Retinal pigment epithelial cell (primary cell): ENCODE results near the gene TBX5.

Experiments
- DNase-seq: peaks from one replicate; pipeline ENCODE4 v3.0.0-alpha.2; 2010; ENCODE audit warnings: low read depth
- H3K4me3 ChIP-seq: 2 replicates; pipeline ENCODE4 v1.5.1; 2011; ENCODE audit warnings: mild to moderate bottlenecking, low read length, control low read depth, moderate library complexity
- TF ChIP-seq, protein P1 (sequence below): conservative IDR thresholded peaks from 2 replicates; pipeline ENCODE4 v1.5.1; 2011; ENCODE audit warnings: low read depth, low read length, control low read depth, inconsistent platforms

TBX5 gene

DNA sequence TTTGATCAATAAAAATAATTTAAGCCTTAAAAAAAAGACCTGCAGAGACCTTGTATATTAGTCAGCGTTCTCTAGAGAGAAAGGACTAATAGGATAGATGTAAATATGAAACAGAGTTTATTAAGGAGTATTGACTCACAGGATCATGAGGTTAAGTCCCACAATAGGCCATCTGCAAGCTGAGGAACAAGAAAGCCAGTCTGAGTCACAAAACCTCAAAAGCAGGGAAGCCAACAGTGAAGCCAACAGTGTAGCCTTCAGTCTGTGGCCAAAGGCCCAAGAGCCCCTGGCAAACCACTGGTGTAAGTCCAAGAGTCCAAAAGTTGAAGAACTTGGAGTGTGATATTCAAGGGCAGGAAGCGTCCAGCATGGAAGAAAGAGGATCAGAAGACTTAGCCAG is 66.3 kb downstream of the TBX5 start:
- H3K4me3 ChIP-seq = no peak overlapping the region
- DNase-seq = no peak
- TF ChIP-seq, protein P1, sequence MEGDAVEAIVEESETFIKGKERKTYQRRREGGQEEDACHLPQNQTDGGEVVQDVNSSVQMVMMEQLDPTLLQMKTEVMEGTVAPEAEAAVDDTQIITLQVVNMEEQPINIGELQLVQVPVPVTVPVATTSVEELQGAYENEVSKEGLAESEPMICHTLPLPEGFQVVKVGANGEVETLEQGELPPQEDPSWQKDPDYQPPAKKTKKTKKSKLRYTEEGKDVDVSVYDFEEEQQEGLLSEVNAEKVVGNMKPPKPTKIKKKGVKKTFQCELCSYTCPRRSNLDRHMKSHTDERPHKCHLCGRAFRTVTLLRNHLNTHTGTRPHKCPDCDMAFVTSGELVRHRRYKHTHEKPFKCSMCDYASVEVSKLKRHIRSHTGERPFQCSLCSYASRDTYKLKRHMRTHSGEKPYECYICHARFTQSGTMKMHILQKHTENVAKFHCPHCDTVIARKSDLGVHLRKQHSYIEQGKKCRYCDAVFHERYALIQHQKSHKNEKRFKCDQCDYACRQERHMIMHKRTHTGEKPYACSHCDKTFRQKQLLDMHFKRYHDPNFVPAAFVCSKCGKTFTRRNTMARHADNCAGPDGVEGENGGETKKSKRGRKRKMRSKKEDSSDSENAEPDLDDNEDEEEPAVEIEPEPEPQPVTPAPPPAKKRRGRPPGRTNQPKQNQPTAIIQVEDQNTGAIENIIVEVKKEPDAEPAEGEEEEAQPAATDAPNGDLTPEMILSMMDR = no peak

DNA sequence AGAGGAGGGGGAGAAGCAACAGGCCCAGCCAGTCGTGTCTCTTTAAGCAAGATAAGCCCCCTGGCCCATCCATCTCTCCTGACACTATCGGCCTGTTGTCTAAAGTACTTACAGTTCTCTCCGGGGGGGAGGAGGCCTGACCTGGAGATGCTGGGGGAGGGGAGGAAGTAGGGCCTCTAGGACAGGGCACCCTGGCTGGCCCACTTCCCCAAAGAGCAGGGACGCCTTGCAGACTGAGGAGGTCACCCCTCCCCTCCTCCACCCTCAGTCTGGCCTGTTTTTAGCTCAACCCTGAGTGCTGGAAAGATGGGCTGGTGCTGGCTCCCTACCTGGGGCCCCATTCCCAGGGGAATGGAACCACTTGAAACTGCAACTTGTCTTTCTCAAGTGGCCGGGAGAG is 70.3 kb downstream of the TBX5 start:
- no peak overlapping the region for H3K4me3 ChIP-seq
- no peak for DNase-seq
- TF ChIP-seq, protein P1 = no peak

DNA sequence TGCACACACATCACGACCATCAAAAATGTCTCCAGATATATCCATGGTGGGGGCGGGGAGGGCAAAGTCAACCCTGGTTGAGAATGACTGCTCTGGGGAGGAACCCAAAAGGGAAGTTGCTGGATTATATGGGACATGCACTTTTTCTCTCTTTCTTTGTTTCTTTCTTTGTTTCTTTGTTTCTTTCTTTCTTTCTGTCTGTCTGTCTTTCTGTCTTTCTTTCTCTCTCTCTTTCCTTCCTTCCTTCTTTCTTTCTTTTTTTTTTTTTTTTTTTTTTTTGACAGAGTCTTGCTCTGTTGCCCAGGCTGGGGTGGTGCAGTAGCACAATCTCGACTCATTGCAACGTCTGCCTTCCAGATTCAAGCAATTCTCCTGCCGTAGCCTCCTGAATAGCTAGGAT is 71.5 kb downstream of the TBX5 start:
- no peak for DNase-seq
- TF ChIP-seq, protein P1 = no peak
- no peak overlapping the region for H3K4me3 ChIP-seq

DNA sequence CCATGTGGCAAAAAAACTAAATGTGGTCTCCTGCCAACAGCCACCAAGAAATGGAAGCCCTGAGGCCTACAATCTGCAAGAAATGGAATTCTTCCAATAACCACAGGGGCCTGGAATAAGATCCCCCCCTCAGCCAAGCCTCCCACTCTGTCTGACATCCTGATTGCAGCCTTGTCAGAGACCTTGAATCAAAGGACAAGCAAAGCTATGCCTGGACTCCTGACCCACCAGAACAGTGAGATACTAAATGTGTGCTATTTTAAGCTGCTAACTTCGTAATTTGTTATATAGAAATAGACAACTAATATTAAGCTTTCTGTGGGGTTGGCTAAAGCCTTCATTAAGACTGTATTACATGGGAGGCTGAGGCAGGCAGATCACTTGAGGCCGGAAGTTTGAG is 77.7 kb downstream of the TBX5 start:
- TF ChIP-seq, protein P1 = no peak
- H3K4me3 ChIP-seq = no peak overlapping the region
- DNase-seq = no peak

DNA sequence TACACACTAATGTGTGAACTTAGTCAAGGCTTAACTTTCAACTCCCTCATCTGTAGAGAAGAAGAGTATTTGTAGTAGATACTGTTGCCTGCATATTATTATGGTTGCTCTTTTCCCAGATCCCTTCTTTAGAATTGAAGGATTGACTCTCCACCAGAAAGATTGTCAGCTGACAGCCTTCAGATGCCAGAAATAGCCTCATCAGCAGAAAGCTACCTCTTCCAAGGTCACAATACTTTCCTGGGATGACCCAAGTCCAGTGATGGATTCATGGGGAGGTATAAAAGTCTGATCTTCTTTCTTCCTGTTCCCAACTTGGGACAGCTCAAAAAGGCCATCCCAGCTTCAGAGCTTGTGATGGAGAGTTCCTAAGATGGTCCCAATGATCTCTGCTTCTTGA is 78.2 kb downstream of the TBX5 start:
- H3K4me3 ChIP-seq = no peak overlapping the region
- DNase-seq = no peak
- TF ChIP-seq, protein P1 = no peak

DNA sequence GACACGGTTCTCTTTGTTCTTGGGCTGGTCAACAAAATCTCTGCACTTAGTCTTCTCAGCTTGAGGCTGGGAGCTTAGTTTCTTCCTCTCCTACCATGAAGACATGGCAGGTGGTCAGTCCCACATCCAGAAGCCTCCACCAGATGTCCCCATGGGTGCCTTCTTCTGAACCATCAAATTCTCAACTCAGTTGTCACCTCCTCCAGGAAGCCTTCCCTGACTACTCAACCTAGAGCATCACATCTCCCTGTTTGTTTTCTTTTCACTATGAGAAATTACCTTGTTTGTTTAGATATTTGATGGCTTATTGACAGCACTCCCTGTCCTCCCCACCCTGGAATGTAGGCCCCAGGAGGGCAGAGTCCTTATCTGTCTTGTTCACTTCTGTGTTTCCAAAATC is 84.4 kb downstream of the TBX5 start:
- no peak for DNase-seq
- TF ChIP-seq, protein P1 = no peak
- no peak overlapping the region for H3K4me3 ChIP-seq

DNA sequence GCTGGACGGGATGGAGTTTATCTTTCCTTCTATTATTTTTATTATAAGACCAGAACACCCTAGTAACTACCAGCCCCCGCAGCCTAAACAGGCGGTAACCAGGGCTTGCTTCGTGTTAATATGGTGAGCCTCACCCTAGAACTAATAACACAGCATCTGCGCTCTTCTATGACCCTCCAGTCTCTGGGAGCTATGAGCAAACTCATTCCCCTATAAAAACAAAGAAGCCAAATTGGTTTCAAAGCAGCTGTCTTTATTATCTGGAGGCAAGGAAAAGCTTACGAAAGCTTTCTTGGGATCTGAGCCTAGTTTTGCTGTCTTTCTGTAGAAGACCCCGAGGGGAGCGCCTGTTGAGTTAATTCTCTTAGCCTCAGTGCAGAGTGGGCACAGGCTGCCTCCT is 85.0 kb downstream of the TBX5 start:
- DNase-seq = no peak
- no peak overlapping the region for H3K4me3 ChIP-seq
- TF ChIP-seq, protein P1 = no peak
